TTC549 (cell line): ENCODE data around the gene MRRF.

ENCODE experiments used
- FAIRE-seq: peaks from 2 replicates; lab custom pipeline; 2012; peaks lifted over from hg19 to GRCh38; lab: Jason Lieb, UNC

Gene MRRF

DNA sequence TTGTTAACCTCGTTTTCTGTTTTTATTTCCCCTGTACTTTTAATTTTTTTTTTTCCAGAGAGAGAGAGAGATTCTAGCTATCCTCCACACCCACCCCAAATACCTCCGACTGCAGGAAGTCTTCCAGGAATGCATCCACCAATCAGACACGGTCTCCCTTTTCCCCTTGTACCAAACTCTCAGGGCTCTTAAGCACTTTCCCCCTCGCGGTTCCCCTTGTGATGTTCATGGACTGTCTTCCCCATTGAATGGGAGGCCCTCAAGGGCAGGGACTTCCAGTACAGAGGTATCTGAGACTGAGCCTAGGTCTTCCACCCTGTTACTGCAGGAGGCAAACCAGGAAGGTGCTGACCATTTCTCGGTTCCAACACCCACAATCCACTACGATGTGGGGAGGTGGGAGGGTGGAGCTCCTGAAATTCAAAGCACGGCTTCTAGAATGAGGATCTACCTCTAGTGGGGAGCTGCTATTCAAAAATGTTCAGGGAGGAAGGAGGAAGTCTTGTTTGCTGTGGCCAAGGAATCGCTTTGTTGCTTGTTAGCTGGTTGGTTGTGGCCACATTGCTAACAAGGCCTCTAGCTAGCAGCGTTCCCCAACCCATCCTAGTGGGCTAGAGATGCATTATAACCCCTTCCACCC lies 68.6 kb downstream of the MRRF start:
- no peak for FAIRE-seq

GRCh38 chr9:122334916-122335315 lies 70.2 kb downstream of the MRRF start:
- FAIRE-seq: no peak

GRCh38 chr9:122336189-122336588 lies 71.5 kb downstream of the MRRF start:
- FAIRE-seq: no peak

DNA sequence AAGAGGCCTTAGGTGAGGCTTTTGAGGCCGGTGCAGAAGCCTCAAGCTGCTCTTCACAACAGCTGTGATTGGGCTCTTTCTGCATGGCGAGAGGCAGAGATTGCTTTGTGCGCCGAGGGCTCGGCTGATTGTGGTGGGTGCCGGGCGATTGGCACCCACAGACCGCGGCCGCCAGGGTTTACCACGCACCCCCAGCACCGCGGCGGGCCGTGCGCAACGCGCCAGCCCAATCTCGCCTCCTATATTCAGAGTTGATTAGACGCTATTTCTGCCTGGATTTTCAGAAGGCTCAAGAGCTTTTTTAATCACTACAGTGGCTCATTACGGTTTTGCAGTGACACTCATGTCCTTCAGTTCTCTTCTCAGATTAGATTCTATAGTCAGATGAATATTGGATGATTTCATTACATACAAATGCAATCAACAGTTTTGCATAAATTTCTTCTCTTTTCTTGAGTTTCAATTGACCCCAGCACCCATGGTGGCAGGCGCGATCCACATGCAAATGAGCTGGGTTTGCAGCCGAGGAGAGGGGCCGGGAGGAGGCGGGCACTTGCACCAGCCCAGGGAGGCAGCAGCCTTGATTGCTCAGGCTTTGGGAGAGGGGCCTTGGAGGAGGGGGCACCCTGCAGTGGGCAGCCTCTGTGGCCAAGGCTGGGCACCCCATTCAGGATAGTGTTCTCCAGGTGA lies 72.3 kb downstream of the MRRF start:
- FAIRE-seq: no peak

GRCh38 chr9:122337556-122337929 lies 72.9 kb downstream of the MRRF start:
- no peak for FAIRE-seq

GRCh38 chr9:122338536-122338935 lies 73.9 kb downstream of the MRRF start:
- no peak for FAIRE-seq

GRCh38 chr9:122338994-122339393 lies 74.3 kb downstream of the MRRF start:
- FAIRE-seq: no peak

DNA sequence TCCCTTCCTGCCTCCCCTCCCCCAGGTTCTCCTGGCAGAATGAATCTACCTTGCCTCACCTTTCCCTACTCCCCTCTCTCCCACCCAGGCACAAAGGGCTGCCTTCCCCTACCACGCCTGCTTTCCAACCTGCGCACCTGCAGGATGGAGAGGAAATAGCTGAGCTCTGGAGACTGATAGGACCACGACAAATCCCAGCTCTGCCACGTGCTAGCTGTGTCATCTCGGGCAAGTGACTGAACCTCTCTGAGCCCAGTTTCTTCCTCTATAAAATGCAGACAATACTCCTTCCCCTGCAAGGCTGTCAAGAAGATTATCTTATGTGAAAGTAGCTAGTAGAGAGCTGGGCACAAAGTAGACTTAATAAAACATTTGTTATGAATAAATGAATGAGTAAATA lies 74.9 kb downstream of the MRRF start:
- no peak for FAIRE-seq

DNA sequence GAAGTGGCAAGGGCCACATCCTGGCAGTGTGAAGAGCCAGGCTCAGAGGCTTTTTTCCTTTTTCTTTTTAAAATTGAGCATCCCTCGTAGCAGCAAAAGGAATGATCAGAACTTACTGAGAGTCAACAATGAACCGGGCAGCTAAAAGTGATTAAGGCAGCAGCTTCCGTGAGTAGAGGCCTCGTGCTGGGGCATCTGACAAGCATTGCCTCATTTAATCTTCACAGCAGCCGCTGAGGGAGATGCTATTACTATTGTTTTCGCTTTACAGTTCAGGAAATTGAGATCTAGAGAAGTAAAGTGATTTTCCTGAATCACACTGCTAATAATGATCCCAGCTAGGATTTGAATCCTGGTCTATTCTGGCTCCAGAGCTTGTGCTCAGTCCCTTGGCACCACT lies 75.5 kb downstream of the MRRF start:
- FAIRE-seq: no peak

DNA sequence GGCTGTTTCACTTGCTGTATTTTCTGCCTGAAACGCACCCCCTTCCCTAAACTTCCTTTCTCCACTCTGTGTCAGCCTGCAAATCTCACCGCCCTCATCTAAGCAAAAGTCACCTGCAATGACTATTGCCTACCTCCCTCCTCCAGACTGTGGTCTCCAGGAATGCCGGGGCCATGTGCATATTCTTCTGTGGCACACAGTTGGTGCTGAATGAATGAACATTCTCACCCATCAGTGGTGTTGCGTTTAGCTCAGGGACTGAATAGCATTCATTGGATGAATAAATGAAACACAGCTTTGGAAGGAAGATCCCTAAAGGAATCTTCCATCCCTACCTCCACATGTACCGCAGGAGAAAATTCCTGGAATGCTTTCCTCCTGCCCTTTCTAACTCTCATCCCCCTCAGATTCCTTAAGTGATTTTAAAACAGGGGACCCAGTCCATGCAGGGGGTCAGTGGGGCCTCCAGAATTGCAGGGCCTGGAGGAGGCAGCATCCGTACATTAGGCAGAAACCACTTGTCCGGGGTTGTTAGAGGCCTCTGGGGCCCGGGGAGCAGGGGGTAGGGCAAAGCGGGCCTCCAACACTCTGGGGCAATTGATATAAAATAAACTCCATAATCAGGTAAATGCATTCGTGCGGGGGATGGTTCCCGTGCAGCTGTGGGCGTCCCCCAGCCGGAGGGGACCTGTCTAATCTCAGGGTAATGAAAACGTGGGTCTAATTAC lies 77.8 kb downstream of the MRRF start:
- no peak for FAIRE-seq

DNA sequence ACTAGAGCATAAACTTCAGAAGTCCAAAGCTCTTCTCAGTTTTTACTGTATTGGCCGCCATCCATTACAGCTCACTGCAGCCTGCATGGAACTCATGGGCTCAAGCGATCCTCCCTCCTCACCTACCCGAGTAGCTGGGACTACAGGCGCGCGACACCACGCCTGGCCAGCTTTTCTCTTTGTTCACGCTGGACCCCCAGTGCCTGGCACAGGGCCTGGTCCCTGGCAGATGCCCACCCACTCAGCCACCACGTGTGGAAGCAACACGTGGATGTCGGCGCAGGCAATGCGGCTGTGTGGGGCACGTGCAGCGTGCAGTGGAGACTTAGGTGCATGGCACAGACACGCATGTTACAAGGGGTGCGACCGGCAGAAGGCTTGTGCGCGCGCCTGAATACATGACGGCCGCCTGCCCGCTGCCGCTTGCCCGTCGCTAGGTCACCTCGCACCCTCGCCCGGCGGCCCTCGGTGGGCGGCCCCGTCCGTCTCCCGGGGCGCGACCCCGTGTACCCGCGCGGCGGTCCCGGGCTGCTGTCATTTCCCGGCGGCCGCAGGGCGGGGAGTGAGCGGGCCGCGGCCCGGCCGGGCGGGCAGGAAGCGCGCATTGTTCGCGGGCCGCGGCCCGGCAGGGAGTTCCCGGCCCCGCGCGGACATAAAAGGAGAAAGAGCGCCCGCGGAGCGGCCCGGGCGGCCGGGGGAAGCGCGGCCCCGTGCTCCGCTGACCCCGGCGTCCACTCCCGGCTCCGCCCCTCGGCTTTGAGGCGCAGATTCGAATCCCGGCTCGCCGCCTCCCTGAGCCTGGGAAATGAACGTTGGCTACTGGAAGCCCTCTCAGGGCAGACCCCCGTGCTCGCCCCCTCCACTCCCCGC lies 82.0 kb downstream of the MRRF start:
- FAIRE-seq: no peak

- no peak for FAIRE-seq
Measured at GRCh38 chr9:122347348-122348287, 82.9 kb downstream of the MRRF start.

- FAIRE-seq: no peak
Measured at GRCh38 chr9:122348288-122348777, 83.7 kb downstream of the MRRF start.

- FAIRE-seq: no peak
Measured at GRCh38 chr9:122348791-122349190, 84.1 kb downstream of the MRRF start.

DNA sequence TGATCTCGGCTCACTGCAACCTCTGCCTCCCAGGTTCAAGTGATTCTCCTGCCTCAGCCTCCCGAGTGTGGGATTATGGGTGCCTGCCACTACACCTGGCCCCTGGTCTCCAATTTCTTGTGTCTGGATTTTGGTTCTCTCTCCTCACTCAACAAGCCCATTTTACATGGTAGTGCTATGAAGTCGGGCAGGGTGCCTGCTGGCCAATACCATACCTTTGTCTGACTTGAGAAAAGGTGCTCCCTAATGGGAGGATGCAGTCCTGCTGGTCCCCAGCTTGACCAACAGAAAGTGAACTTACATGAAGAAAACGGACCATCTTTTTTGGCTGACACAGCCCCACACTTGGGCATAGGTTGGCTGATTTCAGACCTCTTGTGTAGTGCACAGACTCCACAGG lies 84.5 kb downstream of the MRRF start:
- no peak for FAIRE-seq

DNA sequence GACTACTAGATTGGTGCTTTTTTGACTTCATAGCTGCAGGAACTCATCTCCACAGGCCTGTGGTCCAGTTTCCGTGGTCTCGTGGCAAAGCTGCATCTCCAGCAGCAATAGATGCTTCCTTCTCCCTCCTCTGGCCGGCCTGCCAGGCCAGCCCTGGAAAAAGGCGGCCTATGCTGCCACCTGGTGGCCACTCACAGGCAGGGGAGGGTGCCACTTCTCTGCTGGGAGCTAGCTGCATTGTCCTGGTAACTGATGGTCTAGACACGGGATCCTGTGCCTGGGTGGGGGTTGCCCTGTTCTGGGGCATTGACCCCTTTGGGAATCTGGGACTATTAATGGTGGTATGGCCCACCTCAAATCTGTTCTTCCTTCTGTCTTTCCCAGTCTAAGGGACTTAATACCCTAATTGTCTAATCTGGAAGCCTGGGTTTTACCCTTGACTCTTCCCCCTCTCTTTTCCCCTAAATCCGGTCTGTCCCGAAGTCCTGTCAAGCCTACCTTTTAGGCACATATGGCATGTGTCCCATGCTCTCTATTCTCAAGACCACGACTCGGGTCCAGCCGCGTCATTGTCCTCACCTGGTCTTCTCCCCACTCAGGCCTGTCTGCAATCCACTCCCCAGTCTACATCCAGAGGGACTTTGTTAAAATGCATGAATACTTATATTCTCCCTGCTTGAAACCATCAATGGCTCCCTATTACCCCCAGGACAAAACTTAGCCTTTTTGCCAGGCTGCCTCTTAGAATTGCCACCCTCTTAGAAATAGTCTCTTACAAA lies 86.1 kb downstream of the MRRF start:
- FAIRE-seq: peak; percentile 13

GRCh38 chr9:122354536-122355199 lies 90.0 kb downstream of the MRRF start:
- FAIRE-seq: no peak

GRCh38 chr9:122355336-122355875 lies 90.7 kb downstream of the MRRF start:
- FAIRE-seq: no peak

DNA sequence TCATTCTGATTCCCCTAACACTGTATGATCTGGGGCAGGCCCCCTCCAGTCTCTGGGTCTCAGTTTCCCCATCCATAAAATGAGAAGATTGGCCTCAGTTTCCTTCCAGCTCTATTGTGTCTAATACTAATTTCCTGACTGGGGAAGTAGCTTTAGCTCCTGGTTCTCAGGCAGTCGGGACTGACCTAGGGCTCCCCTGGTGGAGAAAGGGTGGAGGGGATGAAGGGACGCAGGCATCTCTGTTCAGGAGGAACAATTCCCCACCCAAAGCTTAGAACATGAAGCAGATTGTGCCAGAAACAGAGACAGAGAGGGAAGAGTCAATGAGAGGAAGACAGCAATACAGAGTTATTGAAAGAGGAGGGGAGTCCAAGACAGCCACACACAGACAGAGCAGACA lies 91.9 kb downstream of the MRRF start:
- FAIRE-seq: no peak

GRCh38 chr9:122360891-122361290 lies 96.2 kb downstream of the MRRF start:
- no peak for FAIRE-seq
